Measurements from ENCODE around the gene MTERF4. TPM values are rescaled to one million over a fixed set of nuclear protein-coding genes. Genes with fewer than 3 reads are reported as not detected.
A peak's percentile ranks its signal among the peaks of the same experiment; 100 is the strongest.

The MTERF4 gene
- total RNA-seq, 6 experiments from 2014 or later = 12.1 to 26.3 (median 17.0) TPM

GRCh38 chr2:241139531-241140444, 37.7 kb upstream of the MTERF4 start:
- Histone ChIP-seq H3K9me3 (no peaks in the 10 kb centered on the region), H3K4me1 (peaks cover 0 to 4% (median 0%) of the 10 kb centered on the region in 4 donors), H3K27me3 (no peaks in the 10 kb centered on the region), H3K36me3 (no peaks in the 10 kb centered on the region), H3K27ac (no peak overlapping the region), H3K4me3 (no peak overlapping the region)
- DNase-seq (peak in 1 of 3 donors; percentile 23), ATAC-seq (no peak)
- 93% methylated on average over 8 of the region's 24 CpGs for WGBS (ENCODE audit: insufficient coverage, low coverage, low lambda C conversion rate, missing lambda C conversion rate)
- TF ChIP-seq POLR2A (IDR thresholded peaks at IDR 0.05) (no peak), CTCF (IDR thresholded peaks at IDR 0.05) (no peak)
- intact Hi-C loops (cut with DNase I) = no loop called here

DNA sequence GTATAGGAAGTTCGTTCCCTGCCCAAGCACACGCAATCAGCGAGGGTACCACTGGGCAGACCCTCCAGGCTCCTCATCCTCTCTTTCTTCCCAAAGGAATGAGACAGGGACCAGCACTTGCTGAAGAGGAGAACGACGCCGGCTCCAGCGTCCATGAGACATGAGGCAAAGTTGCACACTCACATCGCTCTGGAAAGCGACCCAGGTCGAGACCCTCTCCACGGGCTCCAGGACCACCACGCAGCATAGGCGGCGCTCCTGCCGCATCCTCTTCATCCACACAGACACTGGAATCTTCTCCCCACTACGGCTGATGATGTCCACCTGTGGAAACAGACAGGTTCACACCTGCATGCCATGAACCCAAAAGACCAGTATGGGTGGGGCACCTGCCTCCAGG, 36.4 kb upstream of the MTERF4 start:
- 86% methylated on average over 8 of the region's 16 CpGs for WGBS (ENCODE audit: insufficient coverage, low coverage, low lambda C conversion rate, missing lambda C conversion rate)
- H3K4me1 ChIP-seq = peaks cover 0 to 4% (median 0%) of the 10 kb centered on the region in 4 donors
- H3K9me3 ChIP-seq = no peaks in the 10 kb centered on the region
- H3K36me3 ChIP-seq = no peaks in the 10 kb centered on the region
- ATAC-seq = no peak
- H3K27me3 ChIP-seq = no peaks in the 10 kb centered on the region
- DNase-seq = no peak
- no peak overlapping the region for H3K4me3 ChIP-seq
- intact Hi-C loops (cut with DNase I) = no loop called here
- no peak overlapping the region for H3K27ac ChIP-seq
- no peak for TF ChIP-seq CTCF (IDR thresholded peaks at IDR 0.05)

DNA sequence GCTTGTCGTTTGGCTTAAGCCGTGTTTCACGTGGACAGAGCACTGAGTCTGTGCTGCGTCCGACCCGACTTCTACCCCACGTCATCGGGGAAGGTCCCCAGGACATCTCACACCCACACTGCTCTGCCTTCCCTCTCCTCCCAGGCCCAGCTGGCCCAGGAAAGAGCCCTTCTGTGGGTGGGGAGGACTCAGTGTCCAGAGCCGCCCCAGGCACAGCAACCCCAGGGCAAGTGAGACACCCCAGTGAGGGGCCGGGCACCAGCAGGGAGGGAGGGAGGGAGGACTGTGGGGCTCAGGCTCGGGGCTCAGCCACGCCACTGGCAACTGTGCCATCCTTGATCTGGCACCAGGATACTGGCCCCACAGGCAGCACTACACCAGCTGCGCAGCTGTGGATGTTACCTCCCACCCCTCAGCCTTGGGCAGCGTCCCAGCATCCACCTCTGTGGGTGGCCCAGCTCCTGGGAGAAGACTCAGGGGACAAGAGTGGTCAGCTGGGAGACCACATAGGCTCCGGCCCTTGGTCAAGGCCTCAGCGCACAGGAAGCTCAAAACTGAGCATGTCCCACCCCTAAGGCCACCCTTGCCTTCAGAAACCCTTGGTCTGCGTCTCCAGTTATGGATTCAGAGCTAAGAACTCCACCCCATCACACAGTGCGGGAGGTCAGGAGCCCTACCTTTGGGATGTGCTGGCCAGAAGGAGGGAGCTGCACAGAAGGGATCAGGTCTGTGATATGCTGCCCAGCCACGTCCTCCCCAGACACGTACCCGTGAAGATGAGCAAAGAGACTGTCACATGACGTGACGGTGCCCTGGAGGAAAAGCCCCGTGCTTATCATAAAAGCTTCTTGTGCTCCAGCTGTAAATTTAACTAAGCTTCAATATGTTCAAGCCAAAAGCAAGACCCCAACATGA, 35.4 kb upstream of the MTERF4 start:
- DNase-seq = no peak
- intact Hi-C loops (cut with DNase I) = no loop called here
- no peaks in the 10 kb centered on the region for H3K9me3 ChIP-seq
- TF ChIP-seq CTCF (IDR thresholded peaks at IDR 0.05) (no peak), POLR2A (IDR thresholded peaks at IDR 0.05) (no peak)
- H3K27ac ChIP-seq = no peak overlapping the region
- no peaks in the 10 kb centered on the region for H3K27me3 ChIP-seq
- H3K4me1 ChIP-seq = peaks cover 0 to 4% (median 0%) of the 10 kb centered on the region in 4 donors
- H3K36me3 ChIP-seq = no peaks in the 10 kb centered on the region
- 88% methylated on average over 10 of the region's 24 CpGs for WGBS (ENCODE audit: insufficient coverage, low coverage, low lambda C conversion rate, missing lambda C conversion rate)
- ATAC-seq = no peak
- no peak overlapping the region for H3K4me3 ChIP-seq

DNA sequence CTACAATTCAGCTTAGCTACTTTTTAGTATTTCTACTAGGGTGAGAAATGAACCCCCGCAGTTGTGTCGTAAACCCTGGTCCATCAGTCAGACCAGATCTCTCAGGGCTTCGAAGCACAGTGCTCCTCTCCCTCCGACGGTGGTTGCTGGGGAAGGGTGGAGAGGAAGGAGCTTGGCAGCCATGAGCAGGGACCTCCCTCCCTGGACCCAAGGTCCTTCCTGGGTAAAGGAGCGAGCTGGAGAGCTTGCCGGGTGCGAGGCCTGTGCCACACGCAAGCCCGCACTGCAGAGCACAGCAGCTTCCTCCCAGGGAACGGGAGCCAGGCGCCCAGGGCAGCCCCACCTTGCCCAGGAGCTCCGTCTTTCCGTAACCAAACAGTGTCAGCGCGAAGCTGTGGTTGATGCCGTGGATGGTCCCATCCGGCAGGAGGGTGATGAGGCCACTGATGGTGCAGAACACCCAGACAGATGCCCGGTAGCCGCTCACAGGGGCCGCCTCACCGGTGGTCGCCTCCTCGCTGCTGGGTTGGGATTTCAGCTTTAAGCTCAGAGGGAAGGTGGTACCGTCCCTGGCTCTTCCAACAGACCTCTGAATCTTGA, 34.7 kb upstream of the MTERF4 start:
- TF ChIP-seq CTCF (IDR thresholded peaks at IDR 0.05) (no peak), POLR2A (IDR thresholded peaks at IDR 0.05) (no peak)
- peaks cover 0 to 4% (median 0%) of the 10 kb centered on the region in 4 donors for H3K4me1 ChIP-seq
- DNase-seq = no peak

More for the DNA sequence above, 34.7 kb upstream of the MTERF4 start:
- H3K27ac ChIP-seq = no peak overlapping the region
- no peak overlapping the region for H3K4me3 ChIP-seq
- intact Hi-C loops (cut with DNase I) = no loop called here
- WGBS (ENCODE audit: insufficient coverage, low coverage, low lambda C conversion rate, missing lambda C conversion rate) = 100% methylated on average over 3 of the region's 25 CpGs
- no peaks in the 10 kb centered on the region for H3K9me3 ChIP-seq
- no peaks in the 10 kb centered on the region for H3K36me3 ChIP-seq
- ATAC-seq = no peak
- no peaks in the 10 kb centered on the region for H3K27me3 ChIP-seq
